Stimulated activated CD4-positive, alpha-beta T cell treated with anti-CD3 and anti-CD28 coated beads, Interleukin-15, amount 100 ng/mL, for 1 hour (primary cell): ENCODE data around the gene CHD9.

Experiments used
- DNase-seq, 2 donors: peaks; one replicate each; pipeline ENCODE4 v3.0.0-alpha.2; 2020; ENCODE audit warnings: low read depth in 1 of 2, low spot score in 1 of 2

Gene CHD9

DNA sequence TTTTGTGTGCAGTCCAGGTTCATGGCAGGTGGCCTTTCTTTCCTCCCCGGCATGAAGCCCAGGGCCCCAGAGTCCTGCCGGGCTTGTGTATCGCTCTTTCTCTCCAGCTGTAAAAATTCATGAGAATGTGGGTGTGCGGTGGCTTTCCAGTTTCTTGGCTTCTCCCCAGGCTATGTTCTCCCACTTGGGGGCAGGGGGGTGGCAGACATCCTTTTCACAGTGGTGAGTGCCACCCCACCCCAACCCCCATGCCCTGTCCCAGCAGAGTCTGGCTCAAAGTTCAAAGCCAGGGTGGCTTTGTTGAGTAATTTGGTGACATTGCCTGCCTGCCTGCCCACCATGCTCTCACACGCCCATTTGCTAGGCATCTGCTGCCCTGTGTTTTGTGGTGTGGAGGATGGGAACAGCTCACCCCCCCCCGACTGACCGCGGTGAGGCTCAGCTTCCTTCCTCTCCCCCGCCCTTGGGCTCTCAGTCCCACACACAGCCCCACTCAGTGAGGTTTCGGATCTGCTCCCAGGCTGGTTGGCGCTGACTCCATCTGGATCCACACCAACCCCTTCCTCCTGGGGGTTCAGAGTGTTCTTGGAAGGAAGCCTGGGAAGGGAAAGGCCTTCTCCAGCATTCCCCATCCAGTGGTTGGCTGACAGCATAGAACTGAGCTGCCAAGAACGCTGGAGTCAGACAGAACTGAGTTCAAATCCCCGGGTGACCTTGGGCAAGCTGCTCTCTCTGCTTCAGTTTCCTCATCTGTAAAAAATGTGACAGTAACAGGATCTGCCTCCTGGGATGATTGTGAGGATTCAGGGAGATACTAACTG, 36.0 kb downstream of the CHD9 start:
- no peak for DNase-seq

DNA sequence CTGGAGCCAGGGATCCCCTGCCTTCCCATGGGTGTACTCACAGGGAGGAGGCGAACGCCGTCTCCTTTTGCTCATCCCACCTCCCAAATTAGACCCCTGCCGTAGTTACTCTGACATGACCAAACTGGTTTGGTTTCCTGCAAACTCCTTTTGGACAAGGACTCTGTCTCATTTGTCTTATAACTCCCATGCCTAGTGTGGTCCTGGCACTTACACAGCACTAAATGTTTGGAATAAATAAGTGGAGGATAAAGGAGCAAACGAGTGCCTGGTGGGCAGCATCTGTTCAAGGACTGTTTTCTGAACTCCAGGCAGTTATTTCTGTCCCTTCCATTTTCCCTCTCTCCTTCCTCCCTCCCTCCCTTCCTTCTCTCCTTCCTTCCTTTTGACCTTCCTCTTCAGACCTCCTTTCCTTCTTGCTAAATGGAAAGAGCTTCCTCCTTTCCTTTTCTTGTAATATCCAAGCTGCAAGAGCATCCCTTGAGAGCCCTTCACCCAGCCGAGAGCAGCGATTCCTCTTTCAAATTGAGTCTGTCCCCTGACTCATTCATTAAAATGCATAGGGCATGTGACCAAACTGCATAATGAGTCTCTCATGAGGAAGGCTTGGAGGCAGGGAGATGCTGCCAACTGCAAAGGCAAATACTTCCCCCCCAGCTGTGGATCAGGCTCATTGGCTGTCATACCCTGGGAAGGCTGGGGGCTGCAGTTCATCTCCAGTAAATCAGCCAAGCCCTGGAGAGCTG, 36.8 kb downstream of the CHD9 start:
- no peak for DNase-seq

DNA sequence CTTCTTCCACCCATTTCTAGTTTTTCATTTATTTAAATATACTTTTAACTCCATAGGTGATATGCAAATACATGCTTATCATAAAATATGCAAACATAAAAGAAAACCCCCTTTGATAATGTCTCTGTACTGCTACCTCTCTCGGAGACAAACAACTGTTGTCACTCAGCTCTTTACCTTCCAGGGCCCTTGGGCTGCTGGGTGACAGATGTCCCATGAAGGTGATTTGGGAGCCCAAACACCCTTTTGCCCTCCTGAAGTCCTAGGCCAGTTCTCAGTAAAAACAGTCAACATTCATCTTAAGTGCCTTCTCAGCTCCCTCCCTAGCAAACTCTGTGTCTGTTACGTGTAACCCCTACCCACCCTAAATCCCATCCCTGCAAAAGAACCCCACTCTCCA, 37.5 kb downstream of the CHD9 start:
- no peak for DNase-seq

GRCh38 chr16:53093162-53093744, 38.5 kb downstream of the CHD9 start:
- DNase-seq, result no peak

DNA sequence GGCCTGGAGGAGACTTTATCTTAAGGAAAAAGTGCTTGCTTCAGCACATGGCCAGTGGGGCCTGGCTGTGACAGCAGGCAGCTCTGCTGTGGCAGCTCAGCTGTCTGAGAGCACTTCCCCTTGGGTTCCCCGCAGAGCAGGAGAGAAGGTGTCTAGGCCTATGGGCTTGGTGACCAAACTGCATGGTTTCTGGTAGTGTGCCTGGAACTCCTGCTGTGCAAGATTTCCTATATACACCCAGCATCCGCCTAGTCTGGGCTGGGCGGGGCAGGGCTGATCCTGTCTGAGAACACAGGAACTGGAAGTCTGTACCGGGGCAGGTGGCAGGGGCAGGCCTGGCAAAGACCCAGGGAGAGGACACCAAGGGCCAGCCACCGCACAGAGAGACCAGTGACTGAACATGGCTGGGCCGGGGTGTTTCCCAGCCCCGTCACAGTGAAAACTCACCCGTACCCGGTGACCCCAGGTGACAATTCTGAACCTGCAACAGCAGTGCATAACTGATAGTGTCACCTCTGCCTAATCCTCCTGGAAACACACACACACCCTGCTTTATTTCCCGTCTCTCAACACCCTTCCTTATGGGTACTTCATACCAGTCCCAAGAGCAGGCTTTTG, 39.3 kb downstream of the CHD9 start:
- peak in 1 of 2 donors; percentile 2 for DNase-seq

- no peak for DNase-seq
These were observed 42.4 kb downstream of the CHD9 start for GRCh38 chr16:53097190-53097589.

- peak in 1 of 2 donors; percentile 7 for DNase-seq
These were observed 43.9 kb downstream of the CHD9 start for GRCh38 chr16:53098526-53099317.

DNA sequence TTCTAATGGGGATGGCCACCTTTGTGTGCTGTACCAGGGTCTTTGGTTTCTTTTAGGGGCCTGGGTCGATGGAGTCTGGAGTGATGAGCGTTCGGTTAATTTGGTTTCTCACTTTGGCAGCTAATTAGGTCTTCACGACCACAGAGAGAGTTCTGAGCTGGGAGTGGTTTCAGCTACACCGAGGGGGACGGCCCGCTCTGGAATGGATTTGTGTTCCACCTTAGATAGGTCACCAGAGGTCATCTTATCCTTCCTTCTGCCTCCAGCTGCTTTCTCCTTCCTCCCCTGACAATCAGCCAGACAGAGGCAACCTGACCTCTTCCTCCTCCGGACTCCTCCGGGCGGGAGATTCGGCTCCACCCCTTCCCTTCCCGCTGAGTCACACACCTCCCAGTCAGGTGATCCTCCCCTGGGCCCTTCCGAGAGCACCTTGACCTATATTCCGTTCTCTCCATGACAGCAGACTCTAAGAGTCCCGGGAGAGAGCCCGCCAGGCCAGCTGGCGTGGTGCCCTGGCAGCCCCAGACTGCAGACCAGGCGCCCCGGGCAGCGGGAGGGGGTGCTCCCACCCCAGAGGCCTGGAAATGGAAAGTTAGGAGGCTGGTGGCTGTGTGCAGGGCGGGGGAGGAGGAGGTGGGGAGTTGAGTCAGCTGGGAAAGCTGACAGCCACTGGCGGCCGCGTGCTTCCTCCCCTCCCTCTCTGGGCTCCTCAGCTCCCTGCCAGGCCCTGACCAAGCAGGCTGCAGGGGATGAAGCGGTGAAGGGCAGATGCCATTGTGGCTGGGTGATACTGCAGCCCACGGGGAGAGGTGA, 44.7 kb downstream of the CHD9 start:
- DNase-seq, result peak; percentile 17 to 21

- no peak for DNase-seq
These were observed 45.4 kb downstream of the CHD9 start for GRCh38 chr16:53100131-53100748.

DNA sequence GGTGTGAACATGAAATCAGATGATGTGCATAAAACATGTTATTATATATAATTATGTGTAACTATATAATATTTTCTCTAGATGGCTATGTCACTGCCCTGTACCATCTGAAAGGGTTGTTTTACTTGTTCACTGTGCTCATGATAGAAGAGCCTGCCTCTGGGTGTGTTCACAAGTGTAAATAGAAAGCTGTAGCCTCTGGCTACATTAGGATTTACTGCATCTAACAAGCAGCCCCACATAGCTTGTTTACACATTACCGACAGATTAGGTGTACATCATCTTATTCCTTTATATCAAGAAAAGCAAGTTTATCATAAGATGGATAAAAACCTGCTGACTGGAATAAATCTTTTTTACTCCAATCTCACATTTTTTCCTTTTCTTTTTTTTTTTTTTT, 46.1 kb downstream of the CHD9 start:
- DNase-seq, result no peak

GRCh38 chr16:53103811-53104210, 49.0 kb downstream of the CHD9 start:
- DNase-seq, result no peak

DNA sequence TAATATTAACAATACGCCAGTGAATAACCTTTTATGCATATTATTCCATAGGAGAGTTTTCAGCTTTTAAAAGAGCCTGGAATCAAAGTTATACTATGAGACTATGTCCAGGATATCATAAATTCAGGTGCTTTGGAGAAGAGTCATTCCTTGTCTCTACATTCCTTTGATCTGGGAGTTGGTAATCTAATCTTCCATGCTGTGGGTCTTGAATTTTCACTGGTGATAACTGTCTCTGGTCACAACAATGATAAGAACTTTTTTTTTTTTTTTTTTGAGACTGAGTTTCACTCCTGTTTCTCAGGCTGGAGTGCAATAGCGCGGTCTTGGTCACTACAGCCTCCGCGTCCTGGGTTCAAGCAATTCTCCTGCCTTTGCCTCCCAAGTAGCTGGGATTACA, 50.8 kb downstream of the CHD9 start:
- DNase-seq, result no peak

DNA sequence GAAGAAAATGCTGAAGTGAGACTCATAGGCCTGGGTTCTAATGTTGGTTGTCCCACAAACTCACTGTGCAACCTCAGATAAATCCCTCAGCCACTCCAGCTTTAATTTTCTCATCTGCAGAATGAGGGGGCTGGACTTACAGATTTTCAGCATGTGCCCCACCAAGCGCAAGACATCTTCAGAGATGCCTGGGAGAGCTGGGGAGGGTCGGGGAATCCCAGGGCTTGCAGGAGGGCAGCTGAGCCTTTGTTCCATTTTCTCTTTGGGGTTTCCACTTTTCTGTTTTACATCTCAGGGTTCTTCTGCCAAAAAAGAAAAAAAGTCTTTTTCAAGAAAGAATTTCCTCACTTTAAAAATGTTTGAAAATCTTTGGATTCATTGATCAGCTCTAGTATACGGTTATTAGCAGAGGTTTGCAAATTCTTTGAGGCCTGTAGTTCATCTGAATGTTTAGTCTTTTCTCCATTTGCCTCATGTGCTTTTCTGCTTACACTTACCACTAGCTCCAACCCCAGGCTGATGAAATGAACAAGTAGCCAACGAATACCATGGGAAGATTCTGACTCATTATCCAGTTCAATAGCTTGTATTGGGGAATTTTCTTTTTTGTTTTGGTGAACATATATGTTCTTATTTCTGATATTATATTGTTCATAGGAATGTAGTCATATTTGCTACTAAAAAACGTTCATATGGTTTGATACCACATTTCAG, 56.4 kb downstream of the CHD9 start:
- no peak for DNase-seq

- no peak for DNase-seq
These were observed 57.2 kb downstream of the CHD9 start for GRCh38 chr16:53112015-53112414.

GRCh38 chr16:53115047-53115446, 60.3 kb downstream of the CHD9 start:
- no peak for DNase-seq

DNA sequence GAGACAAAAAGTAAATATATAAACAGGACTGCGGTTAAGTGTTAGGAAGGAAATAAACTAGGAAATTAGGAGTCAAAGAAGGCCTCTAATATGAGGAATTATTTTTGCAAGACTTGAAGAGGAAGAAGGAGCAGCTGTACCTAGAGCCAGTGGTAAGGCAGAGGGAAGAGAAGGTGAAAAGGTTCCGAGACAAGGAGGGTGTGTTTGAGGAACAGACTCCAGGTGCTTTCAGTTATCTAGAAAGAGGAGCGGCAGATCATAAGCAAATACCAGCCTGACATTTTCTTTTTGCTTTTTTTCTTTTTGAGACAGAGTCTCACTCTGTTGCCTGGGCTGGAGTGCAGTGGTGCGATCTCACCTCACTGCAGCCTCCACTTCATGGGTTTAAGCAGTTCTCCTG, 61.0 kb downstream of the CHD9 start:
- DNase-seq, result no peak

- DNase-seq, result no peak
These were observed 66.3 kb downstream of the CHD9 start for GRCh38 chr16:53121043-53121620.

DNA sequence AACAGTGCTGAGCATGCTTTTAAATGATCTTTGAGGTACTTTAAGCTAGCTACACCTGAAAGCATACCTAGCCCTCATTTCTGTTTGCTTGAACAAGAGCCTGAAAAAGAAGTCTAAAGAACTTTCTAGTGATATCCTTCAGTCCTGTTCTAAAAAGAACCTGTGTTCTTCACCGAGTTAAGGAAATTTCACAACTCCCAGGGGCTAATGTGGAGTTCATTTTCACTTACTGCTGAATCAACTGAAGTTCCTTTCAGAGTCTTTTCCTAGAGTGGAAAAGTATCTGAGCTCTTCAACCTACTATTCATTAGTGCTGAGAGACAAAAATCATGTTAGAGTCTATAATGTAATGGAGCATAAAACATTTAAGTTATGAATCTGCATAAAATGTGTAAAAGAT, 66.9 kb downstream of the CHD9 start:
- DNase-seq, result no peak

DNA sequence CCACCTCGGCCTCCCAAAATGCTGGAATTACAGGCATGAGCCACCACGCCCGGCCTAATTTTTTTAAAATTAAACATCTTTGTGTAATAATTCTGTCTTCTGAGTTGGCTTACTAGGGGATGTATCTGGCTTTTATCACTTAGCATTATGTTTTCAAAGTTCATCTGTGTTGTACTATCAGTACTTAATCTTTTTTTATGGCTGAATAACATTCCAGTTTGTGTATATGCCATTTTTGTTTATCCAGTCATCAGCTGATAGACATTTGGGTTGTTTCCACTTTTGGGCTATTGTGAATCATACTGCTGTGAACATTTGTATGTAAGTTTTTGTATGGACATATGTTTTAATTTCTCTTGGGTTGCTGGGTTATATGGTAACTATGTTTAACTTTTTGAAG, 69.0 kb downstream of the CHD9 start:
- no peak for DNase-seq
